HG03342 (cell line): ENCODE results near the gene KCNQ1.
"Not testable (repeated sequence)": the region's sequence is repeated elsewhere in the genome, so short reads cannot be mapped to it uniquely, and the experiment has no call there.

Experiments
- ATAC-seq: cut with Tn5 transposase; IDR thresholded peaks from one replicate; pipeline ENCODE4 v1.9.1; 2021; ENCODE audit warnings: mild to moderate bottlenecking, moderate library complexity; ENCODE audit not compliant: unreplicated experiment

Gene KCNQ1

DNA sequence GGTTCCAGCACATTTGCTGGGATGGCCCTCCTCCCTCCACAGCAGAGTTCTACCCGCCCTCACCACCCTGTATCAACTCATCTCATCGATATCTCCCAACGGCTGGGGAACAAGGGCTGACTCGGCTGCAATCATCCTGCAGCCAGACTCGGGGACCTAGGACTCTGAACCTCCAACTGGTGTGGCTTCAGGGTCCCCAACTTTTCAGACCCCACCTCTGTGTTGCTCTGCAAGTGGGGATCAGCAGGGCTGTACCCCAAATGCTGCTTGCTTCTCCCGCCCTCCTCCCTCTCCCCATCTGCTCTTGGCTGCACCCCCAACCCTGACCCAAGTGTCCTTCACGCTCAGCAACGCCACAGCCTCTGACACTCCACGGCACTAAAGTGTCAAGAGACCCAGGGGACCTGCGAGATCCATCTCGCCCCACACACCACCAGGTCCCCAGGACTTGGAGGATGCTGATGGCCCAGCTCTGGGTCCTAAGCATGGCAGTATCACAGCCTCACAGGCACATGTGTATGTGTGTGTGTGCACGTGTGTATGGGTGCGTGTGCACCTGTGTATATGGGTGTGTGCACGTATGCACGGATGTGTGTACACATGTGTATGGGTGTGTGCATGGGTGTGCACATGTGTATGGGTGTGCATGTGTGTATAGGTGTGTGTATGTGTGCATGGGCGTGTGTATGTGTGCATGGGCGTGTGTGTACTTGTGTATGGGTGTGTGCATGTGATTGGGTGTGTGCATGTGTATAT is 26.4 kb downstream of the KCNQ1 start:
- ATAC-seq = no peak

DNA sequence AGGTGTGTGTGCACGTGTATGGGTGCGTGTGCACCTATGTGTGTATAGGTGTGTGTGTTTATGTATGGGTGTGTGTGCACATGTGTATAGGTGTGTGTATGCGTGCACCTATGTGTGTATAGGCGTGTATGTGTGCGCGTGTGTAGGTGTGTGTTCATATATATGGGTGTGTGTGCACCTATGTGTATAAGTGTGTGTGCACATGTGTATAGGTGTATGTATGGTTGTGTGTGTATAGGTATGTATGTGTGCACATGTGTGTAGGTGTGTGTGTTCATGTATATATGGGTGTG is 26.9 kb downstream of the KCNQ1 start:
- ATAC-seq = no peak

GRCh38 chr11:2472428-2473186 is 27.8 kb downstream of the KCNQ1 start:
- no peak for ATAC-seq

DNA sequence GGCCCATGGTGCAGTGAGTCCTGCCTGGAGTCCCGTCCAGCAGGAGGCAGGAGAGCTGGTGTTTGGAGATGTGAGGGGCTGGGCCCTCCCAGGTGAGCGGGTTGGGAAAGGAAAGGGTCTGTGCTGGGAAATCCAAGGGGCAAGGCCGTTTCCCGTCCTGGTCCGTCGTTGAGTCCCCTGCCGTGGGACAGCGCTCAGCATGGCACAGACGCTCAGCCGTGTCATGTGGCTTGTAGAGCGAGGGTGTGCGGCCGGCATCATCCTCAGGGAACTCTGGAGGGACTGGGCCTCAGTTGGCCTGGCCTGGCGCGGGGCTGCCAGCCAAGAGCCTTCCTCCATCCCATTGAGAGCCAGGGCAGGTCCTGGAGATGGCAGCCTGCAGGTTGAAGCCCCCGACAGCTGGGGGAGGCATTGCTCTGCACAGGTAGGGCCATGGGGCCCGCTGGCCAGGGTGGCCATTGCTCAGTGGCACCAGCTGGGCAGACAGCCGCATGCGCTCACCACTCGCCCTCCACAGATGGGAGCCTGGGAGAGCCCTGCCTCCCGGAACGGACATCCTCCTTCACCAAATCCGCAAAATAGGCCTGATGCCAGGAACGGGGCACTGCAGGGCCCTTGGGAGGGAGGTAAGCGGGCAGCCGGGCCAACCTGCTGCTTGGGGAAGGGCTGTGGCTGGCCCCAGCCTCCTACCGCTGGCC is 28.7 kb downstream of the KCNQ1 start:
- ATAC-seq = no peak

DNA sequence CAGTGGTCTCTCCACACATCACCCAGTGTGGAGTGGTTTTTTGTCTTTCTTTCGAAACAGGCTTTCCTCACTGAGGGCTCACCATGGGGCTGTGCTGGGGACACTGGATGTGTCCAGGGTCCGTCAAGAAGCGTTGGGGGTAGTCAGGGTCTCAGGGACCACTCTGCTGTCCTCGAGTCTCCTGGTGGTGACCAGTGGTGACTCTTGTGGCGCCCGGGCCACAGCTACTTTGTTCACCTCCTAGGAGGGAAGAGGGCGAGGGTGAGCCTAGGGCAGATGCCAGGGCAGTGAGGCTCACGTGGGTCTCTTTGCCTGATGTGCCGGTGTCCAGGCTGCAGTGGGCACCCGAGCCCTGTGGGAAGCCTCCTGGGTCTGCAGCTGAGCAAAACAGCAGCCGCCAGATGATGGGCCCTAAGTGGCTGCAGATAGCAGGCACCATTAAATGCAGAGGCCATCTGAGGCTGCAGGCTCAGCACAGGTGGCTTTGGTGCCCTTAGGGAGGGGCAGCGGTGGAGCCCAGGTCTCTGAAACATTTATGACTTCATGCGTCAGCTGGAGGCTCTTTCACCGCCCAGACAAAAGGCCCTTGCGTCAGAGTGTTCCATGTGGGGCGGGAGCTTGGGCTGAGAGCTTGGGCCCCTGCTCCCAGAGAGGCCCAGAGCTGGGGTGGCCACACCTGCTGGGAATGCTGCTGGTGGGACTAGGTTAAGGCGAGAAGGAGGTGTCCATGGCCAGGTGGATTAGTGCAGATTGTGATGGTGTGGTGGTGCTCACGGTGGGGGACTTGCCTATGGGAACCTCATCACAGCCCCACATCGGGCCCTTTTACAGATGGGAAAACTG is 29.5 kb downstream of the KCNQ1 start:
- ATAC-seq = no peak

- no peak for ATAC-seq
Measured at GRCh38 chr11:2475136-2475918, 30.5 kb downstream of the KCNQ1 start.

DNA sequence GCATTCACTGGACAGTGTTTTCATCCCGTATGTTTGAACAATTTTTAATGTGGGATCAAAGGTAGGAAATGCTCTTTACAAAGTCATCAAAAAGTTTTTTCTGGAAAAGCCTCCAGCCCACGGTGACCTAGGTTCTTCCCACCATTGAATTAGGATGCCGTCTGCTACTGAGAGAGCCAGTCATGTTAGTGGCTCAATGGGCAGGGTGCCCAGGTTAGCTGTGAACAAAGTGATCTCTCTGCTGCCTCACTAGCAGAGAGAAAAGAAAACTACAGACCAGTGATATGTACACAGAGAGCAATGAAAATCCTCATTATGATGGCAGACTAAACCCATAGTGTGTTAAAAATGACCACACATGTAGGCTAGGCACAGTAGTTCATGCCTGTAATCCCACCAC is 32.4 kb downstream of the KCNQ1 start:
- no peak for ATAC-seq

- no peak for ATAC-seq
Measured at GRCh38 chr11:2477936-2478335, 33.1 kb downstream of the KCNQ1 start.

DNA sequence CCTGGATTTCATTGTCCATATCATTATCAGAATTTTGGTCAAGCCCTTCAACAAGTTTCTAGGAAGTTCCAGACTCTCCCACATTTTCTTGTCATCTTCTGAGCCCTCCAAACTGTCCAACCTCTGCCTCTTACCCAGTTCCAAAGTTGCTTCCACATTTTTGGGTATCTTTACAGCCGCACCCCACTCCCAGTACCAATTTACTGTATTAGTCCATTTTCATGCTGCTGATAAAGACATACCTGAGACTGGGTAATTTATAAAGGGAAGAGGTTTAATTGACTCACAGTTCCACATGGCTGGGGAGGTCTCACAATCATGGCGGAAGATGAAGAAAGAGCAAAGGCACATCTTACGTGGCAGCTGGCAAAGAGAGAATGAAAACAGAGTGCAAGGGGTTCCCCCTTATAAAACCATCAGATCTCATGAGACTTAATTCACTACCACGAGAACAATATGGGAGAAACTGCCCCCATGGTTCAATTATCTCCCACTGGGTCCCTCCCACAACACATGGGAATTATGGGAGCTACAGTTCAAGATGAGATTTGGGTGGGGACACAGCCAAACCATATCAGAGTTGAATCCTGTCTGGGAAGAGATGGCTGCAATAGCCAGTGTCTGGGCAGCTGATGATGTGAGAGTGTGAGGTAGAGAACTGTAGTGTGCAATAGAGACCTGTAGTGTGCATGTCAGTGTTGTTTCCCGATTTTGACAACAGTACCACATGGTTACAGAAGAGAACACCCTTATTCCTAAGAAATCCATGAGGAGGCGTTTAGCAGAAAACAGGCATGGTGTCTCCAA is 35.5 kb downstream of the KCNQ1 start:
- ATAC-seq = not testable (repeated sequence)

DNA sequence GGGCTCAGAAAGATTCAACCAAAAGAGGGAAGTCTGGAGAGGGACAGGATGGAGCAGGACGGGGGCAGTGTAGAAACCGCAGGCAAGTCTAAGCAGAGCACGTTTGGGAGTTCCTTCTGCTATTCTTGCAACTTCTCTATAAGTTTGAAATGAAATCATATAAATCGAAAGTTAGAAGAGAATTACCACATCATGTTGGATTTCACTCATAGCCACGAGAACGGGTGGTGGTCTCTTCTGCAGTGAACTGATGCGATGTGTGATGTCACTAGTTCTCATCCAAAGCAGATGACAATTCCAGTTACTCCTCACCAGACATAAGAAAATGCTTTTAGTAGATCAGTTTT is 36.0 kb downstream of the KCNQ1 start:
- ATAC-seq = no peak

DNA sequence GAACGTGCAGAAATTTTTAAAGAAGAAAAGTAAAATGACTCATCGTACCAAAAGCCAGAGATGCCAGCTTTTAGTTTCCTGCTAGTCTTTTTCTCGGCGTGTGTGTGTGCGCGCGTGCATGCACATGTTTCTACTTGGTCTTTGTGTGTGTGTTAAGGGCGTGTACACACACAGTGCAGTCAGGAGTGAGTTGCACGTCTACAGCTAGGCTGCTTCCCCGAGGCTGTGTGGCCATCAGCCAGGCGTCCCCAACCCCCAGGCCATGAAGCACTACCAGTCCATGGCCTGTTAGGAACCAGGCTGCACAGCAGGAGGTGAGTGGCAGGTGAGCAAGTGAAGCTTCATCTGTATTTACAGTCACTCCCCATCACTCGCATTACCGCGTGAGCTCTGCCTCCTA is 36.4 kb downstream of the KCNQ1 start:
- ATAC-seq = no peak

DNA sequence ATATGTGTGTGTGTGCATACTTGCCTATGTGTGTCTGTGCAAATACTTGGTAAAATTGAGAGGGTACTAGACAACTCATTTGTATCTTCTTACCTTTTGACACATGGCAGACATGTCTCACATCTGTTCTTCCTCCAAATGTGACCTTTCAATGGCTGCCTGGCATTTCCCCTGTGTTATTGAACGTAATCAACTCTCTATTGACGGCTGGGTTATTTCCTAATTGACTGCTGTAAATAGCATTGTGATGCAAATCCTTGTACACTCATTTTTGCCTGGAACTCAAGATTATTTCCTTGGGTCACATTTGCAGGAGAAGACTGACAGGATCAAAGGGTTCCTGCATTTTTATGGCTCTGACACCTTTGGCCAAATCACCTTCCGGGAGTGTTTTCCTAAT is 37.4 kb downstream of the KCNQ1 start:
- ATAC-seq = no peak

DNA sequence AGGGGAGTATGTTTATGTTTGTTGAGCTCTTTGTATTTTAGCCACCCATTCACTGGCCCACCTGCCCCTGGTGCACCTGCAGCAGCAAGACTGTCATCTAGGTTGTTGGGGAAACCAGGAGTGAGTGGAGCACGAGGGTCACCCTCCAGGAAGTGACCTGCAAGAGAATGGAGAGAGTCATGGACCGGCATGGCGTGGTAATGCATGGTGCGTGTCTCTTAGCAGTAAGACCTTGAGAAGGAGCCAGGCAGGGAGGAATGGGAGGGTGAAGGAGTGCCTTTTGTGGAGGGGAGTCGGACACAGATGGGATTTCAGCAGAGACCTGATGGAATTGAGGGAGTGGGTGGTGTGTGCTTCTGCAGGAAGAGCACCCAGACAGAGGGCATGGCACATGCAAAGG is 37.9 kb downstream of the KCNQ1 start:
- no peak for ATAC-seq

GRCh38 chr11:2483426-2483825 is 38.6 kb downstream of the KCNQ1 start:
- no peak for ATAC-seq

DNA sequence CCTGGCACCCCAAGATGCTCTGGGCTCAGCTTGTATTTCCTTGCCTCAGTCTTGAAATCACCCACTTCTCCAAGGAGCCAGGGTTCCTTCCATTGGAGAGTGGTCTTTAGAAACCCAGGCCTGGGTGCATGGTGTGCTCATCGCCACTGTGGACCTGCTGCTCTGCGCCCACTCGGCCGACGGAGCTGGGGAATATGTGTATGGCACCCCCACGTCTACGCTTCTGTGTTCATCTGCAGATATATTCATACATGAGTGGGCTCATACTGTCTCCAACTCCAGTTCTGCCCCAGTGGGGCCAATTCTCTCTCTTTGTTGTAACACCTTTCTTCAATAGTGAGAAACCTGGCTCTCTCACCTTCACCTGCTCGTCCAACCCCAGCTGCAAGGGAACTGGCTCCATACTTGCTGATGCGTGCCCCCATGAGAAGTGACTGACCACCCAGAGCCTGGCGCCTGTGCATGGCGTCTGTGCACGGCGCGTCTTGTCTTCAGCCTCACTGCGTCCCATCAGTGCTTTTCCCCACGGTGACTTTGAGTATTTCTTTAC is 39.8 kb downstream of the KCNQ1 start:
- ATAC-seq = no peak

- no peak for ATAC-seq
Measured at GRCh38 chr11:2488004-2488403, 43.2 kb downstream of the KCNQ1 start.

GRCh38 chr11:2489083-2489482 is 44.3 kb downstream of the KCNQ1 start:
- ATAC-seq = no peak

- not testable (repeated sequence) for ATAC-seq
Measured at GRCh38 chr11:2497951-2498350, 53.1 kb downstream of the KCNQ1 start.

- ATAC-seq = no peak
Measured at GRCh38 chr11:2498750-2499149, 53.9 kb downstream of the KCNQ1 start.
